HT-29 (cell line): ENCODE results near the gene RNF220. TPM values are rescaled to one million over a fixed set of nuclear protein-coding genes. Genes with fewer than 3 reads are reported as not detected.
A peak's percentile ranks its signal among the peaks of the same experiment; 100 is the strongest.

ENCODE experiments used
- DNase-seq: peaks from one replicate; pipeline ENCODE4 v3.0.0-alpha.2; 2015; ENCODE audit warnings: low spot score
- total RNA-seq: library from RNA; depleted of rRNA; stranded (reverse); fragments of >200 nt; shearing (Covaris generic); gene quantifications from 2 replicates; pipeline ENCODE4 v1.2.3, GENCODE V29; 2014

The RNF220 gene
- total RNA-seq, 1 experiment from 2014 or later, result 152 TPM

DNA sequence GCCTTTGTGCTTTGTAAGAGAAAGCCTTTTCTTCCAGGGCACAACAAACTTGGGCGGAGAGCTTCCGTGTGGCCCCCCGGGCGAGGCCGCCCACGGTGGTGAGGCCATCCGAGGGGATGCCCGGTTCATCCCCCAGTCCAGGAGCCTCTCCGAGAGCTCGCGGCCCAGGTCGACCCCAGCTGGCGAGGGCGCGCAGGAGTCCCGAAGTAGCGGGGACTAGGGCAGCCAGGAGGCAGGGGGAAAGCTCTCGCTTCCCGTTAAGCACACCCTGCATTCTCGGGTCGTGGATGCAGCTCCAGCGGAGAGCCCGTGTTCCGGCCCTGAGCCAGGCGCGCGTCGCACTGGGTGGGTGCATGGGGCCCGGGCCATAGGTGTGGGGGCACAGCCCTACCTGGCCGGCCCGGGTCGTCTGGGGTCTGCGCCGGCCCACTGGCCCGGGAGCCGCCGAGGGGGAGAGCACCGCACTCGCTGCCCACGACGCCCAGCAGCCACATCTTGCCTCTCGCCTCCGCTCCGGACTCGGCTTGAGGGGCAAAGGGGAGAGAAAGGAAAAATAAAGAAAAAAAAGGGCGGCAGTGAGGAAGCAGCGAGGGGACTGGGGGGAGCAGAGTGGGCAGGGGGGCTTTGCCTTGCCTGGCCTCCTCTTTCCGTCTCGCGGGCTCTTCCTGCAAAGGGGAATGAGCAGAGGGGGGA is 1.8 kb downstream of the RNF220 start:
- no peak for DNase-seq

- DNase-seq, result no peak
Observed at GRCh38 chr1:44407430-44408211, 2.6 kb downstream of the RNF220 start.

GRCh38 chr1:44408212-44408582 is 3.1 kb downstream of the RNF220 start:
- DNase-seq, result no peak

DNA sequence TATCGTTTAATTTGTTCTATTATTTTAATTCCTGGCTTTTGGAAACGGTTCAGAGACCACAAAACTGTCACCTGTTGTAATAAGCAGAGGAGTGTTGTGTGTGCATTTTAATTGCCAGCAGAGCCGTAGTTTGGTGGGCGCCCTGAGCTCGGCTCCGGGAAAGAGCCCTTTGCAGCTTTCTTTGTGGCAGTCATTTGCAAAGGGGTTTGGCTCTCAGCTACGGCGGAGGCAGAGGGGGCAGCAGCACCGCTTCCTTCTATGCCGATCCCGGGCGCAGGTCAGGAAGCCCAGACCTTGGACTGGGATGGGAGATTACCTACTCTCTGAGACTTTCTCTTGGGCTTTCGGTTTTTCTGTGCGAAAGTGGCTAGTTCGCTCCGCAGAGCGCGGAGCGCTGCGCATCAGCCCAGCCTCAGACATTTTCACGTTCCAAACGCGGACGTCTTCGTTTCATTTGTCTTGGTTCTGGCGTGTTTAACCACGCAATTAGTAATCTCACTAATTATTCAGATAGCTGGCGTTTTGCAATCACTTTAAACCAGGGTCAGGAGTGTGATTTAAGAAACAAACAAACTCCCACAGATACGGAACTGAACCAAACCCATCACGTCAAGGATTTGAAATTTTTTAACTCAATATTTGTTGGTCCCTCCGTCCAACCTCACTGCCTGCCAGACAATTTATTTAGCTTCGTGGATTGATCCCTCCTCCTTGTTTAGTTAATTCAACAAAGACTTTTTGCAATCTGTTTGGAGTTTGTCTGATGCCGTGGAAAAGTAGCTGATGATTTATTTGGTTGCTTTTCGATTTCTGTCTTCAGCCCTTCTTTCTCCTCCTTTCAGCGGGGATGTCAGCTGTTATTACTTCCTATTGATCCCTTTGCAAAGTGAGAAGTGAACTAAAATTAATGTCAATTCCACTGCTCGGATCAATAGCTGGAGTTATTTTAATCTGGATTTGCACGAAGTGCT is 3.9 kb downstream of the RNF220 start:
- DNase-seq, result no peak

- no peak for DNase-seq
Observed at GRCh38 chr1:44409757-44410156, 4.7 kb downstream of the RNF220 start.

GRCh38 chr1:44411861-44412260 is 6.8 kb downstream of the RNF220 start:
- DNase-seq, result no peak

DNA sequence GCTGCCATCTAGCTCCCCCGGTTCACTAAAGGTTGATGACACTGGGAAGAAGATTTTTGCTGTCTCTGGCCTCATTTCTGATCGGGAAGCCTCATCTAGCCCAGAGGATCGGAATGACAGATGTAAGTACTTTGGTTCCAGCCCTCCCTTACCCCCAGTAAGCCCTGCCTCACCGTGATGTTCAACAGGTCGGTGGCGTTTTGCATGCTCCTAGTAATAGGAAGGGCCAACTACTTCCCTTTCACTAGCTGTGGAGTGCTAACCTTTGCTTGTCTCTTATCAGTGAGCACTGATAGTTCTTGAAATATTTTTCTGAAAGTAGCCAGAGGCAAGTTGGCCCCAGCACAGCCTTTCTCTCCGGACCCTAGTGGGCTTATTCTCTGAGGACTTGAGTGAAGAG is 7.5 kb downstream of the RNF220 start:
- no peak for DNase-seq

- no peak for DNase-seq
Observed at GRCh38 chr1:44413740-44414139, 8.7 kb downstream of the RNF220 start.

- no peak for DNase-seq
Observed at GRCh38 chr1:44415013-44415412, 10.0 kb downstream of the RNF220 start.

DNA sequence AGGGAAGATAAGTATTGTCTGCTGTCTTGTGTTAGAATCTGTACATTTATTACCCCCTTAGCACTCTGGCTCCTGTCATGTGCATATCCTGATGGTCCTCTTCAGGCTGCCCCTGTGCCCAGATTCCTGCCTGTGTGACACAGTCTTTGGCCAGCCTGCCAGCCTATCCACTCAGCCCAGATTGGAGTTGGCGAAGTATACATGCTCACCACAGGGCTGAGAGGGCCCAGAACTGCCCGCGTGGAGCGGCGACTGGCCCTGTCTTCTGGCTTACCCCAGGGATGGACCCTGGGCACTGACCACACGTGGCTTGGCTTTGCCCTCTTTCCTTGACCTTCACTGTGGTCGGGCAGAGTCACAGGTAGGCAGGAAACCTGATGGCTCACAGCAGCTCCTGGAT is 11.4 kb downstream of the RNF220 start:
- DNase-seq, result no peak

GRCh38 chr1:44417351-44418021 is 12.4 kb downstream of the RNF220 start:
- no peak for DNase-seq

DNA sequence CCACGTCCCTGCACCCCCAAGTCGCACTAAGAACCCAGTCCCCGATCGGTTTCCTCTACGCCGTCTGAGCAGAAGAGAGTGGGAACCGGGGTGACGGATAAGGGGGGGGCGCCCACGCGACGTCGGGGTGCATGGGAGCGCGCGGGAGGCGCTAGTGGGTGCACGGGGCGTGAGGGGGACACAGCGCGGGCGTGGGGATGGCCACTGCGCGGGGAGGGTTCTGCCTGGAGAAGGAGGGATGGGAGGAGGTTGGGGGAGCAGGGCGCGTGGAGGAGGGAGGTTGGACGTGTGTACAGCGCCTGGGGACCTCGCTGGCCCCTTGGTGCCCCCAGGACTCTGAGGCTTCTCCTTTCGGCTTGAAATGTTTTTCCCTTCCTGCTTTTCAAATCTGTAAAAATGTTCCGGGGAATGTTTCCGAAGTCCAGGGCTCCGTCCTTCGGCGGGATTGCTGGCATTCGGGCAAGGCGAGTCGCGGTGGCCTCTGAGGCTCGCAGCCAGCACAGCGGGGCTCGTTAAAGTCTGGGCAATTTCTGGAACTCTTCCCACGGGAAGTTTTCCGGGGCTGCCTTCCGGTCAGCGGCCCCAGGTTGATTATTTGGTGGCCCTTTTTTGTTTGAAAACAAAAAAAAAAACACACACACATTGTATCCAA is 13.1 kb downstream of the RNF220 start:
- DNase-seq, result no peak

GRCh38 chr1:44419901-44420300 is 14.8 kb downstream of the RNF220 start:
- no peak for DNase-seq

DNA sequence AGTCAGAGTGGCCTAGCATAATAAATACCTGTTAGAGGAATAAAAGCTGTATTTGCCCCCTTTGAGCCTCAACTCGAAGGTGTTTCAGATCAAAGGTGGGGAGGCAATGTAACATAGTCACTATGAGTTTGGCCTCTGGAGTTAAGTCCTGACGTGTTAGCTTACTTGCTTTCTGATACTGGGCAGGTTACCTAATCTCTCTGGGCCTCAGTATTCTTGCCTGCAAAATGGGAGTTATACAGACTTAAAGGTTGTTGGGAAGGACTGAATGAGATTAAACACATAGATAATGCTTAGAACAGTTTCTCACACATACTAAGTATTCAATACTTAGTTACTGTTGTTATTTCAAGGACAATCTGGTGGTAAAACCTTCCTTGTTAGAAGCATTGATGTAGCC is 15.5 kb downstream of the RNF220 start:
- no peak for DNase-seq

DNA sequence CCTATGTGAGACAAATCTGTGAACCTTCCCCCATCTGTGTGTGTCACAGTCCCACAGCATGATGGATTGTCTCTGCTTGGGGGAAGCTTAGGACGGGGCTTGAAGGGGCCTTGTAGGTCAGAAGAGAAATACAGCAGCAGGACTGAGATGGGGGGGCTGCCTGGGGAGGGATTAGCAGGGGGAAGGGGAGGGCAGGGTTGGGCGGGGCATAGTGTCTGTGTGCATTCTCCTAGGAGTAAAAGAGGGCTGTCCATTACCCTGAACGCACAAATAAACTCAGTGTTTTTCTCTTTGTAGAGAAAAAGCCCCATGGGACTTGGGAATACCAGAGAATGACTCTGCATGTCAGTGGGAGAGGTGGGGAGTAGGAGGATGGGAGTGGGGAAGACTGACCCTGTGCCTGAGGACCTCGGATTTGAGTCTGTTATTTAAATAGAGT is 16.4 kb downstream of the RNF220 start:
- no peak for DNase-seq

DNA sequence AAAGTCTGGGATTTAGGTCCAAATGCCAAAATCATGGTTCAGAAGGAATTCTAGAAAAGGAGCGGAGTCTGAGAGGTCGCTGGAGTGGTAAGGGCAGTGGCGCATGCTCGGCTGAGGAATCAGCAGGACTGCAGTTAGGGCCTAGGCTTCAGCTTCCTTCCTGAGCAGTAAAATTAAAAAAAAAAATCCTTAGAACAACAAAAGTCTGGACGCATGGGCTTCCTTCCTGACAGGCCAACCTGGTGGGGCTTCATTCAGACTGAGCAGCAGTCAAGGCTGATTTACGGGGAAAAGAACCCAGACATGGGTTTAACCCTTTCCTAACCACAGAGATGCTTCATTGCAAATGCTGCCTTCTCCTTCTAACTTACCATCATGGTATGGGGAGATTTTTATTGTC is 17.1 kb downstream of the RNF220 start:
- DNase-seq, result no peak

- peak; percentile 38 for DNase-seq
Observed at GRCh38 chr1:44423591-44424537, 18.8 kb downstream of the RNF220 start.

DNA sequence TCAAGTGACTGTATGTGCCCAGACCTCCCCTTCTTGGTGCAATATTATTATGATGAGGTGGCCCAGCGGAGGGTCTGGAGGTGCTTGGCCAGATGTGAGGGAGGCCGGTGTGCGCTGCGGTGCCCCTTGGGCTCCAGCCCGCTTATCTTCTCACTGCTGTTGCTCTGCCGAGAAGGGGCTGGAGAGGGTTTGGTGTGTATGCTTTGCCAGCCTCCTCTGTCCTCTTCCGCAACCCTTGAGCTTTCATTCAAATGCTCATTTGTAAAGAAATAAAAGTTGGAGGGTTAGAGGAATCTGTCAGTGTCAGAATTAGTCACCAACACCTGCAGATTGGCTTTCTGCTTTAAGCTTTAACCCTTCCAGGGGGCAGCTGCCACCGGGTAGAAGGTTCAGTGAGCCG is 19.7 kb downstream of the RNF220 start:
- no peak for DNase-seq

DNA sequence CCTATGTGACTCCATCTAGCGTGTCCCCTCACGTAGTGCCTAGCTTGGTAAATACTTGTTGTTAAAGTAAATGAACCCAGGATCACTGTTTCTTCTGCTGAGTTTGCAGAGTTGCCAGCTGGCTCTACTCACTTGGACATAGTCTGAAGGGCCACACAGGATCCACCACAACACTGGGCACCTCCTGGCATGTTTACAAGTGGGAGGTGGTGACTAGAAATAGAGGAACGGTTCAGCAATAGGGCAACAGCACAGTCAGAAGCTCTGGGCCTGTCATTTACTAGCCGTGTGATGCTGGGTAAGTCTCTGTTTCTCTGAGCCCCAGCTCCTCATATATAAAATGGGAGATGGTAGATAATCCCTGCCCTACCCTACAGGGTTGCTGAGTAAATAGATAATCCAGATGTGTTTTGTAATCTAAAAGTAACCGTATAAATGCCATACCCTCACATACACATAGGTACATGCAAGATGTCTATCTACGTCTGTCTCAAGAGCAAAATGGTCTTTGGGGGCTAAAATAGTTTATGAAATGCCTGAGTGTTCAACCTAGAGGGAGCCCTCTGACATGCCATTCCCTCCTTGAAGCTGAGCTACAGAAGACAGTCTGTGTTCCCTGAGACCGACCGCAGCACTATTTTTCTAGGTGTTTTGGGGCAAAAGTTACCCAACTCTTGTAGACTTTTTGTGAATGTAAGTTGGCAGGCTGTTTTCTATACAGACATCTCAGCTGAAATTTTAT is 20.5 kb downstream of the RNF220 start:
- DNase-seq, result no peak
